IMR-90 (cell line): Measurements from ENCODE around the gene HIC2. TPM values are rescaled to one million over a fixed set of nuclear protein-coding genes. Genes with fewer than 3 reads are reported as not detected.
A peak's percentile ranks its signal among the peaks of the same experiment; 100 is the strongest.

ENCODE experiments used
- ATAC-seq: fragments of 200-7000 bp; cut with Tn5 transposase; 2 replicates; pipeline ENCODE4 v1.9.1; 2020; ENCODE audit warnings: low read depth, mild to moderate bottlenecking, moderate library complexity
- BruUV-seq: library from RNA; stranded (reverse); fragments of 400-500 nt; replicated peaks from 2 replicates; lab custom pipeline; 2021; lab: Mats Ljungman, UMichigan
- CTCF ChIA-PET: fragments of 300-600 bp; formaldehyde crosslinking; extraction: SDS; loops from one replicate; lab custom pipeline; 2021; ENCODE audit warnings: antibody characterized with exemption; lab: Yijun Ruan, JAX
- POLR2A ChIA-PET: fragments of 300-600 bp; sonication (Branson Sonifier 250); formaldehyde crosslinking; loops from one replicate; lab custom pipeline; 2022; ENCODE audit warnings: antibody characterized with exemption; ENCODE audit not compliant: unreplicated experiment; lab: Charles Lee
- DNase-seq: peaks from one replicate; pipeline ENCODE4 v3.0.0; 2013
- H2AFZ ChIP-seq: replicated peaks from 2 replicates; pipeline ENCODE3; 2013; ENCODE audit warnings: low read length, mild to moderate bottlenecking; ENCODE audit not compliant: poor library complexity
- H2AK5ac ChIP-seq: 2 replicates; pipeline ENCODE4 v1.6.1; 2013; ENCODE audit warnings: low read depth, low read length, inconsistent platforms
- H2AK9ac ChIP-seq: replicated peaks from 2 replicates; pipeline ENCODE3; 2013; ENCODE audit warnings: mild to moderate bottlenecking, low read depth, low read length, moderate library complexity; ENCODE audit not compliant: poor library complexity
- H2BK120ac ChIP-seq: 2 replicates; pipeline ENCODE4 v1.6.1; 2013; ENCODE audit warnings: low read depth, low read length, inconsistent platforms
- H2BK15ac ChIP-seq: 3 replicates; pipeline ENCODE4 v1.6.1; 2013; ENCODE audit warnings: low read depth, low read length, inconsistent platforms
- H2BK20ac ChIP-seq: 2 replicates; pipeline ENCODE4 v1.6.1; 2013; ENCODE audit warnings: low read depth, mild to moderate bottlenecking, inconsistent platforms, low read length, moderate library complexity
- H2BK5ac ChIP-seq: 2 replicates; pipeline ENCODE4 v1.6.1; 2013; ENCODE audit warnings: mild to moderate bottlenecking, low read depth, low read length, inconsistent platforms; ENCODE audit not compliant: poor library complexity, severe bottlenecking
- H3K14ac ChIP-seq: replicated peaks from 2 replicates; pipeline ENCODE4 v1.6.1; 2013; ENCODE audit warnings: low read depth, low read length, inconsistent platforms
- H3K18ac ChIP-seq: 2 replicates; pipeline ENCODE4 v1.6.1; 2013; ENCODE audit warnings: low read depth, low read length, control low read depth
- H3K23ac ChIP-seq: 2 replicates; pipeline ENCODE4 v1.6.1; 2013; ENCODE audit warnings: low read depth, low read length, inconsistent platforms
- H3K27ac ChIP-seq: 2 replicates; pipeline ENCODE4 v1.5.1; 2013; ENCODE audit warnings: mild to moderate bottlenecking, control low read depth, low read length; ENCODE audit not compliant: insufficient read depth
- H3K27me3 ChIP-seq: 2 replicates; pipeline ENCODE4 v1.6.1; 2013; ENCODE audit warnings: low read length; ENCODE audit not compliant: control insufficient read depth, insufficient read depth
- H3K36me3 ChIP-seq: 2 replicates; pipeline ENCODE4 v1.6.1; 2013; ENCODE audit warnings: low read length, mixed read lengths; ENCODE audit not compliant: control insufficient read depth, insufficient read depth
- H3K4ac ChIP-seq: 2 replicates; pipeline ENCODE4 v1.6.1; 2013; ENCODE audit warnings: low read depth, low read length, inconsistent platforms
- H3K4me1 ChIP-seq: 2 replicates; pipeline ENCODE4 v1.6.1; 2013; ENCODE audit warnings: low read length, mixed read lengths; ENCODE audit not compliant: control insufficient read depth, insufficient read depth
- H3K4me2 ChIP-seq: 2 replicates; pipeline ENCODE4 v1.6.1; 2013; ENCODE audit warnings: low read depth, mild to moderate bottlenecking, control low read depth, low read length, moderate library complexity
- H3K4me3 ChIP-seq: 2 replicates; pipeline ENCODE4 v1.5.1; 2013; ENCODE audit warnings: low read depth, mild to moderate bottlenecking, control low read depth, low read length, moderate library complexity; ENCODE audit not compliant: insufficient read depth
- H3K56ac ChIP-seq: 2 replicates; pipeline ENCODE4 v1.6.1; 2013; ENCODE audit warnings: low read length, inconsistent platforms; ENCODE audit not compliant: insufficient read depth; ENCODE audit errors: extremely low read depth
- H3K79me1 ChIP-seq, 2 experiments: 2 replicates each; pipeline ENCODE4 v1.6.1; 2013; ENCODE audit warnings: low read length in 2 of 2, inconsistent platforms in 1 of 2, low read depth in 1 of 2
- H3K9ac ChIP-seq: 2 replicates; pipeline ENCODE4 v1.6.1; 2013; ENCODE audit warnings: low read depth, low read length, control low read depth
- H3K9me1 ChIP-seq: 2 replicates; pipeline ENCODE4 v1.6.1; 2013; ENCODE audit warnings: low read length, inconsistent platforms; ENCODE audit not compliant: insufficient read depth
- H3K9me3 ChIP-seq: 2 replicates; pipeline ENCODE4 v1.6.1; 2013; ENCODE audit warnings: low read length; ENCODE audit not compliant: control insufficient read depth, insufficient read depth
- H4K20me1 ChIP-seq: 2 replicates; pipeline ENCODE4 v1.6.1; 2013; ENCODE audit warnings: low read length, inconsistent platforms; ENCODE audit not compliant: insufficient read depth
- H4K5ac ChIP-seq: 2 replicates; pipeline ENCODE4 v1.6.1; 2013; ENCODE audit warnings: mild to moderate bottlenecking, low read depth, low read length, control low read depth
- H4K8ac ChIP-seq, 2 experiments: 2 replicates each; pipeline ENCODE4 v1.6.1; 2013; ENCODE audit warnings: low read depth in 2 of 2, low read length in 2 of 2, control low read depth in 1 of 2, inconsistent platforms in 1 of 2
- H4K91ac ChIP-seq: 2 replicates; pipeline ENCODE4 v1.6.1; 2013; ENCODE audit warnings: low read depth, low read length, inconsistent platforms; ENCODE audit not compliant: insufficient read depth
- BHLHE40 ChIP-seq: fragments of 150-350 bp; IDR thresholded peaks from 2 replicates; pipeline ENCODE4 v1.6.1; 2016; ENCODE audit warnings: mild to moderate bottlenecking, low read depth, low read length
- CEBPB ChIP-seq: IDR thresholded peaks from 2 replicates; pipeline ENCODE4 v1.6.1; 2012; ENCODE audit warnings: low read depth, low read length, improper control_type of control experiment
- CHD1 ChIP-seq: IDR thresholded peaks from 2 replicates; pipeline ENCODE4 v1.6.1; 2012; ENCODE audit warnings: low read depth, low read length, improper control_type of control experiment
- CTCF ChIP-seq: conservative IDR thresholded peaks from 2 replicates; pipeline ENCODE4 v1.5.1; 2012; ENCODE audit warnings: mild to moderate bottlenecking, low read depth, low read length, improper control_type of control experiment
- ELK1 ChIP-seq: fragments of 150-350 bp; IDR thresholded peaks from 2 replicates; pipeline ENCODE4 v1.6.1; 2016; ENCODE audit warnings: low read depth, mild to moderate bottlenecking, low read length, moderate library complexity, borderline replicate concordance
- FOS ChIP-seq: fragments of 150-350 bp; IDR thresholded peaks from 2 replicates; pipeline ENCODE4 v1.6.1; 2016; ENCODE audit warnings: low read depth, low read length
- MAFK ChIP-seq: IDR thresholded peaks from 2 replicates; pipeline ENCODE4 v1.6.1; 2012; ENCODE audit warnings: low read depth, low read length, improper control_type of control experiment
- MAZ ChIP-seq: IDR thresholded peaks from 2 replicates; pipeline ENCODE4 v1.6.1; 2012; ENCODE audit warnings: low read depth, mild to moderate bottlenecking, low read length, improper control_type of control experiment, moderate library complexity, borderline replicate concordance
- MXI1 ChIP-seq: IDR thresholded peaks from 2 replicates; pipeline ENCODE4 v1.6.1; 2012; ENCODE audit warnings: low read depth, mild to moderate bottlenecking, low read length, moderate library complexity, borderline replicate concordance
- NFE2L2 ChIP-seq: fragments of 150-350 bp; IDR thresholded peaks from 2 replicates; pipeline ENCODE4 v1.6.1; 2016; ENCODE audit warnings: low read depth, mild to moderate bottlenecking, low read length
- POLR2A ChIP-seq: IDR thresholded peaks from 2 replicates; pipeline ENCODE4 v1.6.1; 2012; ENCODE audit warnings: mild to moderate bottlenecking, low read depth, low read length
- RAD21 ChIP-seq: IDR thresholded peaks from 2 replicates; pipeline ENCODE4 v1.6.1; 2012; ENCODE audit warnings: low read length, improper control_type of control experiment
- RFX5 ChIP-seq: IDR thresholded peaks from 2 replicates; pipeline ENCODE4 v1.8.0; 2012; ENCODE audit warnings: low read depth, mild to moderate bottlenecking, low read length, moderate library complexity
- SMC3 ChIP-seq: fragments of 150-350 bp; IDR thresholded peaks from 2 replicates; pipeline ENCODE4 v1.6.1; 2016; ENCODE audit warnings: low read depth, mild to moderate bottlenecking, antibody characterized with exemption, low read length, moderate library complexity
- USF2 ChIP-seq: fragments of 150-350 bp; IDR thresholded peaks from 2 replicates; pipeline ENCODE4 v1.6.1; 2017; ENCODE audit warnings: mild to moderate bottlenecking, antibody characterized with exemption, low read length, low read depth
- WGBS, 2 experiments: methylation state at CpG; one replicate each; pipeline versions ENCODE4 v1.1.5 to v1.1.7; 2013; ENCODE audit warnings: missing lambda C conversion rate in 2 of 2; ENCODE audit not compliant: insufficient read length in 1 of 2; ENCODE audit errors: extremely low coverage in 2 of 2; 5-methylcytosine and 5-hydroxymethylcytosine counted together
- dilution Hi-C: fragments of 300-500 bp; cut with HindIII; formaldehyde crosslinking; loops from one replicate; pipeline ENCODE4 v1.14.3; 2018; ENCODE audit warnings: low sequenced_read_pairs; ENCODE audit not compliant: unreplicated experiment
- in situ Hi-C: fragments of 300-500 bp; cut with MboI; formaldehyde crosslinking; loops from 3 replicates; pipeline ENCODE4 v1.14.3; 2019; ENCODE audit warnings: low sequenced_read_pairs, inconsistent platforms, mixed read lengths
- intact Hi-C: fragments of 100-400 bp; cut with micrococcal nuclease; formaldehyde crosslinking; loops from 2 replicates; pipeline ENCODE4 v1.10.0; 2022
- polyA plus RNA-seq, 3 experiments: library from polyadenylated mRNA; depleted of rRNA; stranded (reverse); fragments of >200 nt; gene quantifications; 2 replicates each; pipeline ENCODE4 v1.2.3, GENCODE V29; 2012; ENCODE audit warnings: low replicate concordance in 1 of 3
- total RNA-seq: library from RNA; depleted of rRNA; stranded (reverse); fragments of >200 nt; gene quantifications from 2 replicates; pipeline ENCODE4 v1.2.3, GENCODE V29; 2012

Gene HIC2
- total and polyA plus RNA-seq, 2 of the 4 experiments (the other 2 are of a cell fraction) = 1.4 to 2.4 TPM

GRCh38 chr22:21448627-21449416 lies 31.7 kb downstream of the HIC2 start:
- no peak overlapping the region for H2AK9ac ChIP-seq
- H2BK15ac ChIP-seq = no peak overlapping the region
- H4K20me1 ChIP-seq = peaks cover 32% of the 10 kb centered on the region; the same call in 1 of the 2 replicates
- ChIA-PET POLR2A (no interaction called here), CTCF (no interaction called here)
- in situ Hi-C loops = no loop called here
- H3K27ac ChIP-seq = no peak overlapping the region
- no peaks in the 10 kb centered on the region for H3K9me3 ChIP-seq
- TSS peak; percentile 32 for BruUV-seq
- H4K91ac ChIP-seq = no peak overlapping the region
- intact Hi-C loops = no loop called here
- WGBS, 2 experiments = no CpG with 5 or more reads among the region's 23 CpGs
- no peak overlapping the region for H3K56ac ChIP-seq
- H2BK5ac ChIP-seq = no peak overlapping the region
- no peaks in the 10 kb centered on the region; the same call in 1 of the 2 replicates for H3K4me1 ChIP-seq
- H4K8ac ChIP-seq = no peak overlapping the region
- H3K4me3 ChIP-seq = no peak overlapping the region
- peaks cover 4 to 27% of the 10 kb centered on the region in 2 experiments; a peak in 3 of 4 replicates for H3K79me1 ChIP-seq
- H3K4ac ChIP-seq = no peak overlapping the region
- ATAC-seq (no peak), DNase-seq (no peak)
- no peak overlapping the region for H3K14ac ChIP-seq
- no peak overlapping the region for H3K18ac ChIP-seq
- H2AK5ac ChIP-seq = no peak overlapping the region
- no peaks in the 10 kb centered on the region for H3K27me3 ChIP-seq
- no peak overlapping the region for H3K4me2 ChIP-seq
- peaks cover 33% of the 10 kb centered on the region for H3K36me3 ChIP-seq
- no peak overlapping the region for H3K23ac ChIP-seq
- dilution Hi-C loops = no loop called here
- 0 out of 2 replicates have a peak, but pooled peaks cover 3% of the 10 kb centered on the region for H3K9me1 ChIP-seq
- H4K5ac ChIP-seq = no peak overlapping the region
- H2BK120ac ChIP-seq = no peak overlapping the region
- no peak overlapping the region for H2AFZ ChIP-seq
- no peak overlapping the region for H3K9ac ChIP-seq
- no peak overlapping the region for H2BK20ac ChIP-seq
- TF ChIP-seq ELK1 (no peak), MXI1 (no peak), POLR2A (no peak), SMC3 (no peak), RFX5 (no peak), BHLHE40 (no peak), CEBPB (no peak), NFE2L2 (no peak), MAFK (no peak), MAZ (no peak), USF2 (no peak), CHD1 (no peak), CTCF (no peak), RAD21 (no peak), FOS (no peak)
